PFSK-1 (cell line): Measurements from ENCODE around the gene RYR3.

Experiments
- FOXP2 ChIP-seq: optimal IDR thresholded peaks from 2 replicates; pipeline ENCODE3; 2011; ENCODE audit warnings: borderline replicate concordance, control low read depth, inconsistent platforms; ENCODE audit not compliant: insufficient read depth; ENCODE audit errors: extremely low read length, extremely low read depth
- POLR2AphosphoS5 ChIP-seq: IDR thresholded peaks from 2 replicates; pipeline ENCODE4 v1.6.1; 2012; ENCODE audit warnings: low read depth, mild to moderate bottlenecking, control low read depth, low read length, moderate library complexity
- REST ChIP-seq, 2 experiments: IDR thresholded peaks; 2 replicates each; pipeline versions ENCODE4 v1.6.1 to v1.8.0; 2011 to 2012; ENCODE audit warnings: low read depth in 2 of 2, low read length in 2 of 2, control low read depth in 1 of 2, inconsistent platforms in 1 of 2, mild to moderate bottlenecking in 1 of 2, moderate library complexity in 1 of 2; ENCODE audit not compliant: insufficient read depth in 1 of 2
- SIN3A ChIP-seq: IDR thresholded peaks from 2 replicates; pipeline ENCODE4 v1.6.1; 2012; ENCODE audit warnings: mild to moderate bottlenecking, low read length, moderate library complexity, borderline replicate concordance; ENCODE audit not compliant: insufficient read depth
- TAF1 ChIP-seq: IDR thresholded peaks from 2 replicates; pipeline ENCODE4 v1.6.1; 2012; ENCODE audit warnings: low read length, control low read depth, borderline replicate concordance; ENCODE audit not compliant: insufficient read depth

GRCh38 chr15:33283576-33283975 is 27.2 kb upstream of the RYR3 start:
- TF ChIP-seq SIN3A, result no peak
- no peak for TF ChIP-seq TAF1
- no peak for TF ChIP-seq POLR2AphosphoS5
- TF ChIP-seq REST (IDR thresholded peaks at IDR 0.05; ENCODE audit: insufficient read depth in 1 of 2, low read depth in 2 of 2, low read length in 2 of 2), result no peak
- TF ChIP-seq FOXP2, result no peak
